Muscle layer of duodenum (tissue), 2 donors: ENCODE measurements around the gene TTLL5.

ENCODE experiments used
- H3K27ac ChIP-seq: one replicate; pipeline ENCODE4 v1.7.0; 2013; ENCODE audit warnings: mild to moderate bottlenecking, low read length
- H3K27me3 ChIP-seq: one replicate; pipeline ENCODE4 v1.7.0; 2013; ENCODE audit warnings: low read depth, mild to moderate bottlenecking, control low read depth, low read length
- H3K36me3 ChIP-seq, 2 donors: one replicate each; pipeline ENCODE4 v1.7.0; 2013; ENCODE audit warnings: low read length in 2 of 2, control low read depth in 1 of 2, mild to moderate bottlenecking in 1 of 2; ENCODE audit not compliant: insufficient read depth in 2 of 2, control insufficient read depth in 1 of 2
- H3K4me1 ChIP-seq, 2 donors: one replicate each; pipeline ENCODE4 v1.7.0; 2013; ENCODE audit warnings: low read length in 2 of 2, mild to moderate bottlenecking in 2 of 2, control low read depth in 1 of 2, moderate library complexity in 1 of 2; ENCODE audit not compliant: insufficient read depth in 2 of 2, control insufficient read depth in 1 of 2
- H3K4me3 ChIP-seq, 2 donors: one replicate each; pipeline ENCODE4 v1.7.0; 2013; ENCODE audit warnings: low read length in 2 of 2, low read depth in 1 of 2, mild to moderate bottlenecking in 1 of 2
- H3K9me3 ChIP-seq, 2 donors: one replicate each; pipeline ENCODE4 v1.7.0; 2013; ENCODE audit warnings: low read length in 2 of 2, control low read depth in 1 of 2, mild to moderate bottlenecking in 1 of 2; ENCODE audit not compliant: control insufficient read depth in 1 of 2
- donor health status: healthy.

Gene TTLL5

DNA sequence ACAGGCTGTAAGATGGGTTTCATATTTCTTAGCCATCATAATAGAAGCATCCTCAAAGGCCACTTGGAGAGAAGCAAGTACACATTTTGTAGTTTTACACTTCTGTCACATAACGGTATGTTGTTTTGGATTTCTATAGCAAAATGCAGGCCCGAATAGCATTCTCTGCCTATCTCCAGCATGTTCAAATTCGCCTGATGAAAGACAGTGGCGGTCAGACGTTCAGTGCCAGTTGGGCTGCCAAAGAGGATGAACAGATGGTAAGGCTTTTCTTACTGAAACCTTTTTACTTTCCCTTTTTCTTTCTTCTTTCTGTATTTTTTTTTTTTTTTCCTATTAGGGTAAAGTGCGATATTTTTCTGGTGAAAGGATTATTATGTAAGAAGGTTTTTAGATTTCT is 110.5 kb downstream of the TTLL5 start:
- Histone ChIP-seq H3K4me1 (peaks cover 0 to 7% of the 10 kb centered on the region in 2 donors), H3K27me3 (no peaks in the 10 kb centered on the region), H3K27ac (no peak overlapping the region), H3K4me3 (no peak overlapping the region), H3K9me3 (no peaks in the 10 kb centered on the region), H3K36me3 (peaks cover 0 to 20% of the 10 kb centered on the region in 2 donors)

DNA sequence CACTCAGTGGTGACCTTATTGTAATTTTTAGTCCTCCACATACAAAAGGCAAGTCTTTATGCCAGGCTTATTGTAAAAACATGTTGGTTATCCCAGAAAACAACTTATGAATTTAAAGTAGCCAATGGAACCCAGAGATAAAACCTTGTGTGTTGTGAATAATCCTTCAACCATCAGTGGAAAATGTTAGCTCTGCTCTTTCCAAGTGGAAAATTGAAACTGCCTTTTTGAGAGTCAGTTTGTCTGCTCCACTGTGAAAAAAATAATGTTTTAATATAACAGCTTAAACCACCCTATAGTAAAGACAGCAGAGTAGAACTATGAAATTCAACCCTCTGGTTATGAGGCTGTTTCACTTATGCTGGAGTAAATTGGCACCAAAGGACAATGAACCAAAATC is 112.0 kb downstream of the TTLL5 start:
- Histone ChIP-seq H3K9me3 (no peaks in the 10 kb centered on the region), H3K27ac (no peak overlapping the region), H3K36me3 (peaks cover 0 to 25% of the 10 kb centered on the region in 2 donors), H3K27me3 (no peaks in the 10 kb centered on the region), H3K4me3 (no peak overlapping the region), H3K4me1 (peaks cover 0 to 7% of the 10 kb centered on the region in 2 donors)

DNA sequence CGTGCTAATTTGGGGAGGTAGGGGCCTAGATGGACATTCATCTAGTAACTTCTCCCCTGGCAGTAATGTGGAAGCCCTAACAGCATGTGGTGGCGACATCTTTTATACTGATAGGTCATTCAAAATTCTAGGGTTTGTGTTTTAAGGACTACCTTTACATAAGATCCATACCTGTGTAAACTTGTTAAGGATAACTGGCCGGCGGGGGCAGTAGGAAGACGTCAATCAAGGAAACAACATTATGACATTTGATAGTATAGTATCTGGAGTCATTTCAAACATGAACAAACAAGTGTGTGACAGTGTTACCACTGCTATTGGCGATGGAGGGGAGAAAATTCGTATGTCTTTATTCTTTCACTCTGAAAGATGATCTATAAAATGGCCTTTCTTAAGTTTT is 120.0 kb downstream of the TTLL5 start:
- Histone ChIP-seq H3K27ac (no peak overlapping the region), H3K27me3 (no peaks in the 10 kb centered on the region), H3K4me3 (no peak overlapping the region), H3K36me3 (peaks cover 6 to 32% of the 10 kb centered on the region in 2 donors), H3K4me1 (no peaks in the 10 kb centered on the region), H3K9me3 (no peaks in the 10 kb centered on the region)

DNA sequence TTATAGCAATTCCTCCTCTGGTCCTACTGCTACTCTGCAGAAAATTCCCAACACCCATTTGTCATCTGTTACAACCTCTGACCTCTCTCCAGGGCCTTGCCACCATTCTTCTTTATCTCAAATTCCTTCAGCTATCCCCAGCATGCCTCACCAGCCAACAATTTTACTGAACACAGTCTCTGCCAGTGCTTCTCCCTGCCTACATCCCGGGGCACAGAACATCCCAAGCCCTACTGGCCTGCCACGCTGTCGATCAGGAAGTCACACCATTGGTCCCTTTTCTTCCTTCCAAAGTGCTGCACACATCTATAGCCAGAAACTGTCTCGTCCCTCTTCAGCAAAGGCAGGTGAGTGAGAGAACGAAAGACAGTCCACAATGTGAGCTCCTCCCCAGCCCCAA is 122.1 kb downstream of the TTLL5 start:
- Histone ChIP-seq H3K4me1 (no peaks in the 10 kb centered on the region), H3K27me3 (no peaks in the 10 kb centered on the region), H3K27ac (no peak overlapping the region), H3K4me3 (no peak overlapping the region), H3K9me3 (no peaks in the 10 kb centered on the region), H3K36me3 (peaks cover 6 to 24% of the 10 kb centered on the region in 2 donors)

- no peak overlapping the region for H3K27ac ChIP-seq
- H3K9me3 ChIP-seq, result peaks cover 0 to 1% of the 10 kb centered on the region in 2 donors
- H3K4me1 ChIP-seq, result no peaks in the 10 kb centered on the region
- H3K4me3 ChIP-seq, result no peak overlapping the region
- H3K27me3 ChIP-seq, result no peaks in the 10 kb centered on the region
- H3K36me3 ChIP-seq, result peaks cover 6 to 24% of the 10 kb centered on the region in 2 donors
Measured at GRCh38 chr14:75783602-75784313, 122.7 kb downstream of the TTLL5 start.

GRCh38 chr14:75784314-75784686 is 123.3 kb downstream of the TTLL5 start:
- Histone ChIP-seq H3K27ac (no peak overlapping the region), H3K36me3 (peaks cover 6 to 24% of the 10 kb centered on the region in 2 donors), H3K4me3 (no peak overlapping the region), H3K4me1 (no peaks in the 10 kb centered on the region), H3K27me3 (no peaks in the 10 kb centered on the region), H3K9me3 (peaks cover 0 to 4% of the 10 kb centered on the region in 2 donors)

DNA sequence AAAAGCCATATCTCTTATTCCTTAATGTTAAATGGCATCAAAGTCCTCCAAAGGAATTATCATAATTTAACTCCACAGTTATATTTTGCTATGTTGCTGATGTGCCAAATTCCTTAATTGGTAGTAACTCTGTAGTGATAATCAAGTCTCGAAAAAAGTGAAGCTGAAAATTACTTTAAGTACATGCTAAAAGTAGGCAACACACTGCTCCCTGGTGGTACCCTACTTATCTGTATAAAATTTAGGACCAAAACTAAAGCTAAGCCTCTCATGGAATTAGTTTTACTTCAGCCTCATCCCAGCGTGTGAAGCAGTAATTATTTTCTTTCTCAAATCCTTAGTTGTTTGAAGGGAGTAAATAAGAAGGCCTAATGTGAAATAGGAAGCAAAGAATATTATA is 132.8 kb downstream of the TTLL5 start:
- Histone ChIP-seq H3K36me3 (no peaks in the 10 kb centered on the region), H3K4me1 (no peaks in the 10 kb centered on the region), H3K27me3 (no peaks in the 10 kb centered on the region), H3K9me3 (peaks cover 2 to 3% of the 10 kb centered on the region in 2 donors), H3K4me3 (no peak overlapping the region), H3K27ac (no peak overlapping the region)

DNA sequence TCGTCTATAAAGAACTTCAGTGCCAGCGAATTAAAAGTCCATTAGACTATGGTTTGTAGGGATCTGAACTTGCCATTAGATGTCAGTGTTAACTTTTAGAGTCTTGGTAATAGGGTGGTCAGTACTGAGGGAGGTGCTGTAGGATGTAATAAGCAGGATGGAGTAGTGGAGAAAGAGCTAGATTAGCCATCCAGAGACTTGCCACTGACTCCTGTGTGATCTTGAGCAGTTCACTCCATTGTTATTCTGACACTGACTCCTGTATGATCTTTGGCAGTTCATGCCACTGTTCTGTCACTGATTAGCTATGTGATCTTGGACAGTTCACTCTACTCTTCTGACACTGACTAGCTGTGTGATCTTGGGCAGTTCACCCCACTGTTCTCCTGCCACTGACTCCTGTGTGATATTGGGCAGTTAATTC is 133.6 kb downstream of the TTLL5 start:
- Histone ChIP-seq H3K36me3 (peaks cover 0 to 1% of the 10 kb centered on the region in 2 donors), H3K27me3 (no peaks in the 10 kb centered on the region), H3K27ac (no peak overlapping the region), H3K4me1 (no peaks in the 10 kb centered on the region), H3K4me3 (no peak overlapping the region), H3K9me3 (peaks cover 0 to 5% of the 10 kb centered on the region in 2 donors)

DNA sequence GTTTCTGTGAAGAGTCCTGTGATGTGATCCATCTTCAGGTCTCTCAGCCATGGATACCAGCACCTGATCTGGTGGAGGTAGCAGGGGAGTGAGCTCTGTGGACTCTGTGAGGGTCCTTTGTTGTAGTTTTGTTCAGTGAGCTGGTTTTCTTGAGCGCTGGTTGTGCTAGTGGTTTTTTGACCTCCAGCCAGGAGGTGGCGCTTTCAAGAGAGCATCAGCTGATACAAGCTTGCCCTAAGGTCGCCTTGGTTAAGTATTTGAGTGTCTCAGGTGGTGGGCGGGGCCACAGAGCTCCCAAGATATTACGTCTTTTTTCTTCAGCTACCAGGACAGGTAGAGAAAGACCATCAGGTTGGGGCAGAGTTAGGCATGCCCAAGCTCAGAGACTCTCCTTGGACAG is 139.7 kb downstream of the TTLL5 start:
- peaks cover 0 to 5% of the 10 kb centered on the region in 2 donors for H3K36me3 ChIP-seq
- H3K4me1 ChIP-seq, result no peaks in the 10 kb centered on the region
- no peak overlapping the region for H3K27ac ChIP-seq
- peaks cover 0 to 9% of the 10 kb centered on the region in 2 donors for H3K9me3 ChIP-seq
- H3K4me3 ChIP-seq, result no peak overlapping the region
- H3K27me3 ChIP-seq, result no peaks in the 10 kb centered on the region

DNA sequence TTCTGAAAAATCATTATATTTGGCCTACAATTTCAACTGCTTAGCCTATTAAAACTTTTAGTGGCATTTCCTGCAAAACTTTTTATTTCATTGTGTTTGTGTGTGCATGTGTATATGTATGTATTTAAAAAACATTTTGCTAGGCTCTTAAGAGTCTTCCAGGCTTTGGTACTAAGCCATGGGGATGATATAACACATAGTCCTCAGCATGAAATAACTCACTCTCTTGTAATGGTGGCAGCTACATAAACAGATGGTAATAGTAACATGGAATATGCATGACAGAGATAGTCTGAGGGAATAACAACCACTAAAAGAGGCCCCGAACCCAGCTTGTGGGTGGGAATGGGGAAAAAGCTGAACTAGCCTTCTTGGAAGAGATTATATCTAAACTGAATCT is 141.4 kb downstream of the TTLL5 start:
- H3K36me3 ChIP-seq, result peaks cover 0 to 5% of the 10 kb centered on the region in 2 donors
- H3K4me3 ChIP-seq, result no peak overlapping the region
- no peak overlapping the region for H3K27ac ChIP-seq
- H3K9me3 ChIP-seq, result peaks cover 0 to 6% of the 10 kb centered on the region in 2 donors
- no peaks in the 10 kb centered on the region for H3K27me3 ChIP-seq
- H3K4me1 ChIP-seq, result no peaks in the 10 kb centered on the region

GRCh38 chr14:75803765-75804164 is 142.7 kb downstream of the TTLL5 start:
- H3K36me3 ChIP-seq, result peaks cover 0 to 5% of the 10 kb centered on the region in 2 donors
- no peak overlapping the region for H3K4me3 ChIP-seq
- peaks cover 0 to 6% of the 10 kb centered on the region in 2 donors for H3K9me3 ChIP-seq
- H3K27ac ChIP-seq, result no peak overlapping the region
- H3K27me3 ChIP-seq, result no peaks in the 10 kb centered on the region
- H3K4me1 ChIP-seq, result no peaks in the 10 kb centered on the region
